Prostate gland (tissue), 2 donors: ENCODE data around the gene DNAJB1.
"Not testable (repeated sequence)": the region's sequence is repeated elsewhere in the genome, so short reads cannot be mapped to it uniquely, and the experiment has no call there.

Source experiments
- CTCF ChIP-seq, 4 experiments: fragments of 200-600 bp in 2 of 4; fragments of 450-650 bp in 2 of 4; sonication (generic) in 2 of 4; IDR thresholded peaks; 1 replicate in 3 of 4; 2 replicates in 1 of 4; pipeline ENCODE4 v1.5.1; 2016 to 2019; ENCODE audit warnings: antibody characterized with exemption in 4 of 4, mild to moderate bottlenecking in 2 of 4, moderate library complexity in 2 of 4
- POLR2A ChIP-seq: fragments of 450-650 bp; IDR thresholded peaks from one replicate; pipeline ENCODE4 v1.6.1; 2016; ENCODE audit warnings: antibody characterized with exemption, mild to moderate bottlenecking
- POLR2AphosphoS5 ChIP-seq: sonication (generic); formaldehyde crosslinking; IDR thresholded peaks from one replicate; pipeline ENCODE4 v1.6.1; 2017; ENCODE audit warnings: antibody characterized with exemption

GRCh38 chr19:14552006-14552360 lies 33.8 kb upstream of the DNAJB1 start:
- TF ChIP-seq POLR2A; CTCF (IDR thresholded peaks at IDR 0.05); POLR2AphosphoS5: not testable (repeated sequence)
